Measurements from ENCODE around the gene HOXD4.

Gene HOXD4

DNA sequence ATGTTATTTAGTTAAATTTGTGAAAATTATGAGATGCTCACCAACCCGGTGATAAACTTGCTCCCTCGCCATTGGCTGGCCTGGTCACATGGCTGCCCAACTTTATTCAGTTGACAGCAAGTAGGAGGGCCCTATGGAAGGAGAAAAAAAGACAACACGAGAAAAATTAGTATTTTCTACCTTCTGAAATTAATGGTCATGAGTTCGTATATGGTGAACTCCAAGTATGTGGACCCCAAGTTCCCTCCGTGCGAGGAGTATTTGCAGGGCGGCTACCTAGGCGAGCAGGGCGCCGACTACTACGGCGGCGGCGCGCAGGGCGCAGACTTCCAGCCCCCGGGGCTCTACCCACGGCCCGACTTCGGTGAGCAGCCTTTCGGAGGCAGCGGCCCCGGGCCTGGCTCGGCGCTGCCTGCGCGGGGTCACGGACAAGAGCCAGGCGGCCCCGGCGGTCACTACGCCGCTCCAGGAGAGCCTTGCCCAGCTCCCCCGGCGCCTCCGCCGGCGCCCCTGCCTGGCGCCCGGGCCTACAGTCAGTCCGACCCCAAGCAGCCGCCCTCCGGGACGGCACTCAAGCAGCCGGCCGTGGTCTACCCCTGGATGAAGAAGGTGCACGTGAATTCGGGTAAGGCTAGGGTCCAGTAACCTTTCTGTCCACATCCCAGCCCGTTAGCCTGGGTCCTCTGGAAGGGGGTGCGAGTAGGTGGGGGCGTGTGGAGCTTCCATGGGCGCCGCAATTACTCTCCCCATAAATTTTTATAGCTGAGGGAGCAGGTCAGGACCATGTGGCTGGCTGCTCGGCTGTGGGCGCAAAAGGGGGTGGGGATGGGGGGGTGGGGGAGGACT, at the start of gene HOXD4:
Gene HOXD4 (plus strand): TSS at position 109 of the 846 bp plus-strand sequence. CDS start 84 bp downstream, at position 193.
- DNase-seq, result no peak

GRCh38 chr2:176101842-176102241, 49.5 kb upstream of the HOXD4 start:
- no peak for DNase-seq

DNA sequence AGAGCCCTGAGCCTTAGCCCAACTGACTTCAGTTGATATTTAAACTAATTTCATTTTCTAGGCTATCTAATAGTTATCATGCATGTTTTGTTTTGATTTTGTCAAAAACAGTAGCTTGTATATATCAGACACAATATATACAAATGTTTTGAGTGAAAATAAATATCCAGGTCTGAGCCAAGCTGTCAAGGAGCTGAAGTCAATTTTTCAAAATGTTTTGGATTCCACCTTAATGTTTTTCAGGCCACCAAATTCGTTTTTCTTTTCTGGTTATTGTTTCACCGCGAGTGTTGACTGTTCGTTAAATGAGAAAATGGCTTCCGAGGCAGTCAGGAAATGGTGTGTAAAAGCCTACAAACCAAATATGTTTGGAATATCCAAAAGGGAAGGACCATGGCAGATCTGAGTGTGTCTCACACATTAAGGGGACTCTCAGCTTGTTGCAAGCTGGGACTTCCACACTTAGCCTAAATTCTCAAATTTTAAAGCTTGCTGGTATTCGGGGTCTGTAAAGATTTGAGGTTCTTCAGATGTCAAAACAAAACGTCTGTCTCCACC, 49.0 kb upstream of the HOXD4 start:
- no peak for DNase-seq

DNA sequence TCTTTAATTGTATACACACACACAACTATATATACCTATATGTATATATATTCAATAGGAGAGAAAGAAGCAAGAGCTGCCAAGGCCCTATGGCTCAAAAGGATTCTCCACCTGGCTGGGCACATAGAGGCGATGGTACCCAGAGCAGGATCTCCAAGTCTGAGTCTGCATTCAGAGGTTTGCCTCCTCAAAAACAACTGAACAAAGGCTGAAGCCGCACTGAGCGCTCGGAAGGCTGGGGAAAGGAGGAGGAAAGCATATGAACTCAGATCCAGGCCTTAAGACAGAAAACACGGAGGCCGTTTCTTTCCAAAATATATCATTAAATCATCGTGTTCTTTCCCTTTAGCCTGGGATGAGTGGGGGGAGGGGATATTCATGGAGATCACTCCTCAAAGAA, 48.2 kb upstream of the HOXD4 start:
- no peak for DNase-seq

- DNase-seq, result no peak
Measured at GRCh38 chr2:176103742-176104315, 47.5 kb upstream of the HOXD4 start.

DNA sequence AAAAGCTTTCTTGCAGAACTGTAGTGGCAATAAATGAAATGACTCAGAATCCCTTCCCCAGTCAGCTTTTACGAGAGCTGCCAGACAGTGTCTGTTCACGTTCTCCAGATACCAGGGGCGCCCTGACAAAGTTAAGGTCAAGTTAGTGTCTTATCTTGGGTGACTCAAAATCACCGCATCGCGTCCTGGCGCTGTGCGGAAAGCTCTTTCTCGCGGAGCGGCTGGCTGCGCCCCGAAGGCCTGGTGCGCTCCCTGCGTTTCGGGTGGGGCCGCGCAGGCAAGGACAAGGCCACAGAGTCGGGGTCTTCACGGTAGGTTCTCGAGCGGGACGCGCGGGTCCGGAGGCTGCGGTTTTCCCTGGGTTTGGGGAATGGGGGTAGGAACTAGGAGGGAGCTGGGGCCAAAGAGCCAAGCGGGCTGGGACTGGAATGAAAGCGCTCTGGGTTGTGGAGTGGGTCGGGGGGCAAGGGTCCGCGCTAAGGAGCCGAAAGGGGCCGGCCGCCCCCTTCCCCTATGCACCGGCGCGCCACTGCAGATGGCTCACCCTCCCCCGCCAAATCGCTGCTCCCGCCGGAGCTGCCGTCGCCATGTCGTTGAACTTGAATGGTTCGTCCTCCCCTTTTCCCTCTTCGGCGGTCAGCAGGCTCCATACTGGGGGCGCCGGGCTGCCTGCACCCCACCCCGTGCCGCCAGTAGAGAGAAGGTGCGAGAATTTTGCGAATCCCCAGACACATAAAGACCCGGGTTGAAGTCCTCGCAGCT, 46.9 kb upstream of the HOXD4 start:
- no peak for DNase-seq

DNA sequence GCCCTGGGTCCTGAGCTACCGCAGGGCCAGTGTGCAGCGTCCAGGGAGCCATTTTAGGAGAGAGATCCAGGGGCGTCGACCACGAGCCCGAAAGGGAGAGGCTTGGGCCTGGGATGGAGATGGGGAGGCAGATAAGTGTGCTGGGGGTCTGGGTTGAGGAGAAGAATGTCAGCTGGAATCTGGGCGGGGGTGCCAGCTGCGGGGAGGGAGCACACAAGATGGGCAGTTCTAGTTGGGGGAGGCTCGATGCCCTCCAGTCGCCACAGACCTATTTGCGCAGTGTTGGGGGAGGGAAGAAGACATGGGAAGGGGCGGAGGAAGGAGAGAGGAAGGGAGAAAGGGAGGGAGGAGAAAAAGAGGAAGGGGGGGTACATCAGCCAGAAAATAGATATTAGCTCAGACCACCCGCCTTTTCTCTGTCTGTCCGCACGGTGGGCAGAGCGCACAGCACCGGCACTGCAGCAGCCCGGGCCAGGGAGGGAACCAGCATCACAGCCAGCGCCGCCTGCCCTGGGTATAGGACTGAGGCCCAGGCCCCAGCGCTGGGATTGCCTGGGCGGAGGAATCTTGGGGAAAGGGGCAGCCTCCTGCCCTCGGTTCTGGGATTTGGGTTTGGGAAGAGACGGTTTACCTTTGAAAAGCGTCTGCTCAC, 46.1 kb upstream of the HOXD4 start:
- DNase-seq, result no peak

GRCh38 chr2:176105730-176106580, 45.4 kb upstream of the HOXD4 start:
- no peak for DNase-seq

DNA sequence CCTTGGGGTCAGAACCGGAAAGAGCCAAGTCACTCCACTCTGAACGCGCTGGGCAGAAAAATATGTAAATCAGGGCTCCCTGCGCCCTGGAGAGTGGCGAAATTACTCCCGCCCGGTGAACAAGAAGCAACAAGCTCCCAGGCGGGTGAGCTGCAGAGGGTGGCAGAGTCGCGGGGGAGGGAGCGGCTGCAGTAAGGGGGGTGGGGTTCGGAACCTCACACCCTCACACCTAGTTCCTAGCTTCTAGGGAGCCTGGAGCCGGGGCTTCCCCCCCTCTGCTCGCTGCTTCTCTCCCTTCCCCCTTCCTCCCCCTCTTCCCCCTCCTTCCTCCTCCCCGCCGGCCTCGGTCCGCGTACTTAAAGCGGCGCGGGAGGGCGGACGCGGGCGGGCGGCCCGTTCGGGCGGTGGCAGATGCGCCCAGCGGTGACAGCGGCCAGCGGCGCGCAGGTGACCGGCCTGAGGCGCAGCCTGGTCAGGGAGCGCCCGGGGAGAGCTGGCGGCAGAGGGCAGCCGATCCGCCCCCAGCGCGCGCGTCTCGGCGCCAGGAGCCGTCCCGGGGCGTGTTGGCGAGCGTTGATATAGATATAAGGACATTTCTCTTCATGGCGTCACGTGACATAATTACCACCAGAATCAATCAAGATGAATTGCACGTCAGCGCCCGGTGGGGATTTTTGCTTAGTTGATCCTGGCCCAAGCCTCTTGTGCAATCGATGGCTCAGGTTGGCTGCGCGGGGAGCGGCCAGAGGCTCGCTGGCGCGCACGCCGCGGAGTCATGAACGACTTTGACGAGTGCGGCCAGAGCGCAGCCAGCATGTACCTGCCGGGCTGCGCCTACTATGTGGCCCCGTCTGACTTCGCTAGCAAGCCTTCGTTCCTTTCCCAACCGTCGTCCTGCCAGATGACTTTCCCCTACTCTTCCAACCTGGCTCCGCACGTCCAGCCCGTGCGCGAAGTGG, 44.5 kb upstream of the HOXD4 start, which contains the start of gene HOXD11:
Gene HOXD11 (plus strand): TSS at position 700 of the 959 bp plus-strand sequence. CDS start 76 bp downstream, at position 776.
- no peak for DNase-seq

- no peak for DNase-seq
Measured at GRCh38 chr2:176107731-176108181, 43.6 kb upstream of the HOXD4 start.

- no peak for DNase-seq
Measured at GRCh38 chr2:176109192-176109901, 42.0 kb upstream of the HOXD4 start.

GRCh38 chr2:176109946-176110345, 41.4 kb upstream of the HOXD4 start:
- no peak for DNase-seq

GRCh38 chr2:176110415-176111308, 40.7 kb upstream of the HOXD4 start:
- no peak for DNase-seq

DNA sequence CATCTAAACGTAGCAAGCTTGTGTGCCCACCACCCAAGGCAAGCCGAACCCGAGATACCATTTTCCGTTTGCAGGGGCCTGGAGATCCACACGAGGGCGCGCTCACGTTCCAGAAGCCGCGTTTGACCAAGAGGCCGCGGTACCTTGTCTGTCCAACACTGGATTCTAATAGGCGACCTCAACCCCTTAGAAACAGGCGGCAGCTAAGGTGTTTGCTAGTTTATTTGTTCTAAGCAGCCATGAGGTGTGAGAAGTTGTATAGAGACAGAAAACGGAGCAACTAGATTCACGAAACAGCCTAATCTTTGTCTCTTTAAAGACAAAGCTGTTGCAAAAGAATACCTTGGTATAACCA, 40.1 kb upstream of the HOXD4 start:
- no peak for DNase-seq

- DNase-seq, result no peak
Measured at GRCh38 chr2:176111846-176112374, 39.4 kb upstream of the HOXD4 start.

- DNase-seq, result no peak
Measured at GRCh38 chr2:176112375-176113302, 38.7 kb upstream of the HOXD4 start.

All from MV-4-11 (cell line).